ENCODE results near the gene ZFHX3.

ZFHX3 gene

GRCh38 chr16:73054813-73055482 is 7.0 kb upstream of the ZFHX3 start:
- DNase-seq, result no peak

GRCh38 chr16:73054498-73054812 is 6.5 kb upstream of the ZFHX3 start:
- DNase-seq, result no peak

GRCh38 chr16:73054125-73054484 is 6.2 kb upstream of the ZFHX3 start:
- no peak for DNase-seq

GRCh38 chr16:73053364-73054124 is 5.6 kb upstream of the ZFHX3 start:
- DNase-seq, result no peak

GRCh38 chr16:73053038-73053363 is 5.1 kb upstream of the ZFHX3 start:
- DNase-seq, result no peak

GRCh38 chr16:73052576-73052975 is 4.6 kb upstream of the ZFHX3 start:
- no peak for DNase-seq

- no peak for DNase-seq
Observed at GRCh38 chr16:73051961-73052360, 4.0 kb upstream of the ZFHX3 start.

GRCh38 chr16:73051226-73051625 is 3.3 kb upstream of the ZFHX3 start:
- DNase-seq, result no peak

- no peak for DNase-seq
Observed at GRCh38 chr16:73050201-73051099, 2.5 kb upstream of the ZFHX3 start.

GRCh38 chr16:73049511-73049910 is 1.6 kb upstream of the ZFHX3 start:
- no peak for DNase-seq

- DNase-seq, result no peak
Observed at GRCh38 chr16:73049091-73049490, 1.2 kb upstream of the ZFHX3 start.

GRCh38 chr16:73048292-73049080 is 558 bp upstream of the ZFHX3 start:
- DNase-seq, result no peak

GRCh38 chr16:73047221-73047535 is 750 bp downstream of the ZFHX3 start:
- no peak for DNase-seq

GRCh38 chr16:73046849-73047214 is 1.1 kb downstream of the ZFHX3 start:
- no peak for DNase-seq

- DNase-seq, result no peak
Observed at GRCh38 chr16:73046202-73046848, 1.6 kb downstream of the ZFHX3 start.

- DNase-seq, result no peak
Observed at GRCh38 chr16:73043828-73044467, 4.0 kb downstream of the ZFHX3 start.

- no peak for DNase-seq
Observed at GRCh38 chr16:73042807-73043206, 5.1 kb downstream of the ZFHX3 start.

GRCh38 chr16:73041676-73042075 is 6.3 kb downstream of the ZFHX3 start:
- no peak for DNase-seq

- no peak for DNase-seq
Observed at GRCh38 chr16:73040735-73041402, 7.1 kb downstream of the ZFHX3 start.

- peak; percentile 44 for DNase-seq
Observed at GRCh38 chr16:73040136-73040535, 7.8 kb downstream of the ZFHX3 start.

GRCh38 chr16:73037845-73038570 is 9.9 kb downstream of the ZFHX3 start:
- DNase-seq, result no peak
